ENCODE results near the gene PSME3.
A peak's percentile ranks its signal among the peaks of the same experiment; 100 is the strongest.

PSME3 gene

DNA sequence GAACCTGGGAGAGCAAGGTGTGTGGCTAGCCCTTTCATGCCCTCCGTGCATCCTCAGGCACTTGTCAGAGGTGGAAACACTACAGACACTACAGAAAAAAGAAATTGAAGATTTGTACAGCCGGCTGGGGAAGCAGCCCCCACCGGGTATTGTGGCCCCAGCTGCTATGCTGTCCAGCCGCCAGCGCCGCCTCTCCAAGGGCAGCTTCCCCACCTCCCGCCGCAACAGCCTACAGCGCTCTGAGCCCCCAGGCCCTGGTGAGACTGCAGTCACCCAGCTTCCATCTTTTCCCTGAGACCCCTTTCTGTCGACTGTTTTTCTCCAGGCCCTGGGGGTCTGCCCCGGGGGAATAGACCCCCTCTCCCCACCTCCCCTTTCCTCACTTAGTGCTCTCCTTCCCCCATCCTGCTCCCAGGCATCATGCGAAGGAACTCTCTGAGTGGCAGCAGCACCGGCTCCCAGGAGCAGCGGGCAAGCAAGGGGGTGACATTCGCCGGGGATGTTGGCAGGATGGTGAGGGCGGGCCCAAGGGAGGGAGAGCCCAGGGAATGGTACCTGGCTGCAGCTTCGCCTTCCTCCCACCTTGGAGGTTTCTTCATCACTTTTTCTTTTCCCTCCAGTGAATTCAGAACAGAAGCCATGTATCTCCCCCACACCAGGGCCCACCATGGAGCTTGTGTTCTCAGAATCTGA is 37.0 kb upstream of the PSME3 start:
- CTCF ChIA-PET: interaction anchor here (0.5 to 3.2 kb wide), 4 partner anchors 23 to 1497 kb away, joined by 3 to 23 read pairs (median 3); no protein-coding TSS in a partner anchor
- POLR2A ChIA-PET: interaction anchor here (1.0 to 2.2 kb wide), 3 partner anchors 9 to 27 kb away, joined by 3 to 9 read pairs (median 5); no protein-coding TSS in a partner anchor

DNA sequence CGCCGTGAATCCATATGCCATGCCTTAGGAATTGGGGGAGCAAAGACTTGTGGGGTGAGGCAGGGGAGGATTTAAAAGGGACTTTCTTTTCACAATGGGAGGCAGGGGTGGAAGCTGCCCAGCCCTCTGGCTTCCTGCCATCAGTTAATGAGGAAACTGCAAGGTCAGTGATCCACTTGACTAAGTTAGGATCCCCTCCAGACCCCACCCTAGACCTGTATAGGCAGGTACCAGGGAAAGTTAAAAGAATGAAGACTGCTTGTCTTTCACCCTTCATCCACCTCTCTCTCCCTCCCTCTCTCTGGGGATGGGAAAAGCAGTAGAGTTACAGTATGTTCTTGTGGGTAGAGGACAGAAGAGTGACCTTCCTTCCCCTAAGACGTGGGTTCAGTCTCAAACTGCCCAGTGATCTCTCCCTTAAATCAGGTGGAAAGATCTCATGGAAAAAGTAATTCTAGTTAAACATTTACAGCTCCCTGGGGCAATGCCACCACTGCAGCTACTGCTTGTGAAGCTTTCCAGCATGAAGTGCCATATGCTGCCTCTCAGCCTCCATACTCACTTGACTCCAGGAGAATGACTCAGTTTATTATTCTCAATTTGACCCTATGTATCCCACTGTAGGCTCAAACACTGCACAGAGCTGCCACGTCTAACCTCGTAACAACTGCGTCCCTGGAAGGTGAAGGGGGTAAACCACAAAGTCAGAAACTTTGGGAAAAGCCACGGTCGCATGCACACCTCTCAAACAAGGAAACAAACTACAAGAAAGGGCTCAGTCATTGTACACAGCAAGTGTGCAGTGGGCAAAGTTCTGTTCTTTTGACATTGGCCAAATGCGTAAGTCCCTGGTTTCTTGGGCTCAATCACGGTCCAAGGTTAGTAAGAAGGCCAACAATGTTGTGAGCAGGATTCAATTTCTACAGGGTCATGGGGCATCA is 35.9 kb upstream of the PSME3 start:
- Histone ChIP-seq H3K4me3 (ENCODE audit: low read depth, low read length) (peak overlapping the region; percentile 77), H3K4me1 (ENCODE audit: control insufficient read depth, insufficient read depth, low read length) (peaks cover 5% of the 10 kb centered on the region; the same call in 1 of the 2 replicates), H3K36me3 (ENCODE audit: control insufficient read depth in 2 of 2, insufficient read depth in 1 of 2, low read length in 2 of 2) (peaks cover 0 to 33% of the 10 kb centered on the region in 2 experiments; a peak in 1 of 3 replicates), H3K9me3 (ENCODE audit: control insufficient read depth, insufficient read depth, low read depth, low read length) (no peaks in the 10 kb centered on the region), H3K27ac (ENCODE audit: extremely low read depth, low read depth, low read length) (peak overlapping the region; percentile 68; the same call in 1 of the 2 replicates)
- no peak for TF ChIP-seq ZNF544 (tag by site-specific recombination; IDR thresholded peaks at IDR 0.05)
- TF ChIP-seq, protein P1, sequence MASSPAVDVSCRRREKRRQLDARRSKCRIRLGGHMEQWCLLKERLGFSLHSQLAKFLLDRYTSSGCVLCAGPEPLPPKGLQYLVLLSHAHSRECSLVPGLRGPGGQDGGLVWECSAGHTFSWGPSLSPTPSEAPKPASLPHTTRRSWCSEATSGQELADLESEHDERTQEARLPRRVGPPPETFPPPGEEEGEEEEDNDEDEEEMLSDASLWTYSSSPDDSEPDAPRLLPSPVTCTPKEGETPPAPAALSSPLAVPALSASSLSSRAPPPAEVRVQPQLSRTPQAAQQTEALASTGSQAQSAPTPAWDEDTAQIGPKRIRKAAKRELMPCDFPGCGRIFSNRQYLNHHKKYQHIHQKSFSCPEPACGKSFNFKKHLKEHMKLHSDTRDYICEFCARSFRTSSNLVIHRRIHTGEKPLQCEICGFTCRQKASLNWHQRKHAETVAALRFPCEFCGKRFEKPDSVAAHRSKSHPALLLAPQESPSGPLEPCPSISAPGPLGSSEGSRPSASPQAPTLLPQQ (tag by site-specific recombination; IDR thresholded peaks at IDR 0.05): 0 out of 2 replicates have a peak, but pooled peaks have one; percentile 1
- peak; percentile 26; the same call in 1 of the 2 replicates for TF ChIP-seq ZNF366 (tag by site-specific recombination; conservative IDR thresholded peaks at IDR 0.05)
- no peak for TF ChIP-seq ZIC2 (tag by site-specific recombination; IDR thresholded peaks at IDR 0.05)
- TF ChIP-seq ZSCAN23 (tag by site-specific recombination; IDR thresholded peaks at IDR 0.05): no peak
- TF ChIP-seq BCL11A (tag by site-specific recombination; IDR thresholded peaks at IDR 0.05; ENCODE audit: low read depth): no peak
- no peak for TF ChIP-seq TCF7L2 (IDR thresholded peaks at IDR 0.05; ENCODE audit: borderline replicate concordance, low read depth, low read length)
- peak; percentile 48; the same call in 1 of the 2 replicates for TF ChIP-seq PRDM1 (tag by site-specific recombination; IDR thresholded peaks at IDR 0.05)
- ChIA-PET POLR2A (interaction anchor here (0.5 to 2.4 kb wide), 5 partner anchors 11 to 315 kb away, joined by 3 to 13 read pairs (median 9); partner anchors contain the start of genes VPS25 and WNK4), CTCF (interaction anchor here (0.5 to 3.2 kb wide), 3 partner anchors 22 to 129 kb away, joined by 4 to 23 read pairs (median 8); no protein-coding TSS in a partner anchor)

More for the DNA sequence above, 37.0 kb upstream of the PSME3 start:
- Histone ChIP-seq H3K9me3 (ENCODE audit: control insufficient read depth, insufficient read depth, low read depth, low read length) (no peaks in the 10 kb centered on the region), H3K27ac (ENCODE audit: extremely low read depth, low read depth, low read length) (no peak overlapping the region), H3K4me1 (ENCODE audit: control insufficient read depth, insufficient read depth, low read length) (peaks cover 5% of the 10 kb centered on the region; the same call in 1 of the 2 replicates), H3K36me3 (ENCODE audit: control insufficient read depth in 2 of 2, insufficient read depth in 1 of 2, low read length in 2 of 2) (peaks cover 0 to 33% of the 10 kb centered on the region in 2 experiments; a peak in 1 of 3 replicates), H3K4me3 (ENCODE audit: low read depth, low read length) (no peak overlapping the region)
- TF ChIP-seq, protein P2, sequence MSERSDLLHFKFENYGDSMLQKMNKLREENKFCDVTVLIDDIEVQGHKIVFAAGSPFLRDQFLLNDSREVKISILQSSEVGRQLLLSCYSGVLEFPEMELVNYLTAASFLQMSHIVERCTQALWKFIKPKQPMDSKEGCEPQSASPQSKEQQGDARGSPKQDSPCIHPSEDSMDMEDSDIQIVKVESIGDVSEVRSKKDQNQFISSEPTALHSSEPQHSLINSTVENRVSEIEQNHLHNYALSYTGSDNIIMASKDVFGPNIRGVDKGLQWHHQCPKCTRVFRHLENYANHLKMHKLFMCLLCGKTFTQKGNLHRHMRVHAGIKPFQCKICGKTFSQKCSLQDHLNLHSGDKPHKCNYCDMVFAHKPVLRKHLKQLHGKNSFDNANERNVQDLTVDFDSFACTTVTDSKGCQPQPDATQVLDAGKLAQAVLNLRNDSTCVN (tag by site-specific recombination; optimal IDR thresholded peaks at IDR 0.05): no peak
- TF ChIP-seq ZNF677 (tag by site-specific recombination; IDR thresholded peaks at IDR 0.05) (no peak), ZNF211 (tag by site-specific recombination; IDR thresholded peaks at IDR 0.05; ENCODE audit: low read depth) (no peak), ZNF394 (tag by site-specific recombination; IDR thresholded peaks at IDR 0.05; ENCODE audit: borderline replicate concordance) (no peak), ZNF24 (tag by site-specific recombination; IDR thresholded peaks at IDR 0.05) (no peak), ZNF266 (tag by site-specific recombination; IDR thresholded peaks at IDR 0.05; ENCODE audit: low read depth) (no peak), ZNF549 (tag by site-specific recombination; IDR thresholded peaks at IDR 0.05) (no peak), REPIN1 (tag by site-specific recombination; IDR thresholded peaks at IDR 0.05; ENCODE audit: low read depth) (no peak)
